ENCODE data around the gene PDZD11.
"Not testable (repeated sequence)": the region's sequence is repeated elsewhere in the genome, so short reads cannot be mapped to it uniquely, and the experiment has no call there.

The PDZD11 gene

GRCh38 chrX:70244881-70245280, 44.8 kb downstream of the PDZD11 start:
- TF ChIP-seq ESRRG (CRISPR knock-in tag; IDR thresholded peaks at IDR 0.05), result no peak
- TF ChIP-seq PPARA (CRISPR knock-in tag; IDR thresholded peaks at IDR 0.05; ENCODE audit: borderline replicate concordance), result no peak
- TF ChIP-seq ZC3H10 (CRISPR knock-in tag; IDR thresholded peaks at IDR 0.05), result no peak
- no peak for TF ChIP-seq TSHZ2 (CRISPR knock-in tag; IDR thresholded peaks at IDR 0.05)
- TF ChIP-seq ZFP30 (CRISPR knock-in tag; IDR thresholded peaks at IDR 0.05), result no peak
- TF ChIP-seq CSRNP3 (CRISPR knock-in tag; IDR thresholded peaks at IDR 0.05), result no peak
- no peak for TF ChIP-seq ARNTL (CRISPR knock-in tag; IDR thresholded peaks at IDR 0.05; ENCODE audit: borderline replicate concordance, low read depth)
- no peak for TF ChIP-seq TOX (CRISPR knock-in tag; IDR thresholded peaks at IDR 0.05; ENCODE audit: borderline replicate concordance)
- TF ChIP-seq POU6F1 (CRISPR knock-in tag; IDR thresholded peaks at IDR 0.05; ENCODE audit: borderline replicate concordance, low read depth), result no peak
- TF ChIP-seq SNAI2 (CRISPR knock-in tag; IDR thresholded peaks at IDR 0.05), result no peak
- TF ChIP-seq ZNF565 (CRISPR knock-in tag; conservative IDR thresholded peaks at IDR 0.05; ENCODE audit: low read depth), result no peak
- TF ChIP-seq PATZ1 (CRISPR knock-in tag; IDR thresholded peaks at IDR 0.05; ENCODE audit: borderline replicate concordance), result no peak
- no peak for TF ChIP-seq BACH2 (CRISPR knock-in tag; IDR thresholded peaks at IDR 0.05; ENCODE audit: borderline replicate concordance)
- TF ChIP-seq TCF4 (CRISPR knock-in tag; IDR thresholded peaks at IDR 0.05; ENCODE audit: borderline replicate concordance), result no peak
- TF ChIP-seq CREB5 (CRISPR knock-in tag; IDR thresholded peaks at IDR 0.05; ENCODE audit: low read depth), result no peak
- no peak for TF ChIP-seq CSDC2 (CRISPR knock-in tag; IDR thresholded peaks at IDR 0.05)
- no peak for TF ChIP-seq ZNF70 (CRISPR knock-in tag; IDR thresholded peaks at IDR 0.05)
- no peak for TF ChIP-seq OSR1 (CRISPR knock-in tag; IDR thresholded peaks at IDR 0.05)
- TF ChIP-seq GLIS3 (CRISPR knock-in tag; IDR thresholded peaks at IDR 0.05), result no peak
- no peak for TF ChIP-seq ISL1 (CRISPR knock-in tag; IDR thresholded peaks at IDR 0.05)
- no peak for ATAC-seq

- not testable (repeated sequence) for ATAC-seq
Measured at GRCh38 chrX:70243601-70244000, 46.1 kb downstream of the PDZD11 start.

GRCh38 chrX:70241501-70241900, 48.2 kb downstream of the PDZD11 start:
- no peak for ATAC-seq
- TF ChIP-seq ZNF70 (CRISPR knock-in tag; IDR thresholded peaks at IDR 0.05) (no peak), OSR1 (CRISPR knock-in tag; IDR thresholded peaks at IDR 0.05) (no peak), ZC3H10 (CRISPR knock-in tag; IDR thresholded peaks at IDR 0.05) (no peak), BACH2 (CRISPR knock-in tag; IDR thresholded peaks at IDR 0.05; ENCODE audit: borderline replicate concordance) (no peak), SNAI2 (CRISPR knock-in tag; IDR thresholded peaks at IDR 0.05) (no peak)

- ATAC-seq, result no peak
- TF ChIP-seq GLIS3 (CRISPR knock-in tag; IDR thresholded peaks at IDR 0.05) (no peak), ZNF8 (CRISPR knock-in tag; IDR thresholded peaks at IDR 0.05) (no peak), ARNTL (CRISPR knock-in tag; IDR thresholded peaks at IDR 0.05; ENCODE audit: borderline replicate concordance, low read depth) (no peak), RARB (CRISPR knock-in tag; IDR thresholded peaks at IDR 0.05) (no peak), TOX (CRISPR knock-in tag; IDR thresholded peaks at IDR 0.05; ENCODE audit: borderline replicate concordance) (no peak), CSDC2 (CRISPR knock-in tag; IDR thresholded peaks at IDR 0.05) (no peak), PATZ1 (CRISPR knock-in tag; IDR thresholded peaks at IDR 0.05; ENCODE audit: borderline replicate concordance) (no peak), CSRNP3 (CRISPR knock-in tag; IDR thresholded peaks at IDR 0.05) (no peak), ZC3H10 (CRISPR knock-in tag; IDR thresholded peaks at IDR 0.05) (no peak), OSR1 (CRISPR knock-in tag; IDR thresholded peaks at IDR 0.05) (no peak), ISL1 (CRISPR knock-in tag; IDR thresholded peaks at IDR 0.05) (no peak), ZFP30 (CRISPR knock-in tag; IDR thresholded peaks at IDR 0.05) (no peak)
Measured at GRCh38 chrX:70240751-70241150, 49.0 kb downstream of the PDZD11 start.

Data from SK-N-SH treated with all-trans-retinoic acid at 6 μM for 48 hours (cell line).